ENCODE data around the gene GPRC5A.

DNA sequence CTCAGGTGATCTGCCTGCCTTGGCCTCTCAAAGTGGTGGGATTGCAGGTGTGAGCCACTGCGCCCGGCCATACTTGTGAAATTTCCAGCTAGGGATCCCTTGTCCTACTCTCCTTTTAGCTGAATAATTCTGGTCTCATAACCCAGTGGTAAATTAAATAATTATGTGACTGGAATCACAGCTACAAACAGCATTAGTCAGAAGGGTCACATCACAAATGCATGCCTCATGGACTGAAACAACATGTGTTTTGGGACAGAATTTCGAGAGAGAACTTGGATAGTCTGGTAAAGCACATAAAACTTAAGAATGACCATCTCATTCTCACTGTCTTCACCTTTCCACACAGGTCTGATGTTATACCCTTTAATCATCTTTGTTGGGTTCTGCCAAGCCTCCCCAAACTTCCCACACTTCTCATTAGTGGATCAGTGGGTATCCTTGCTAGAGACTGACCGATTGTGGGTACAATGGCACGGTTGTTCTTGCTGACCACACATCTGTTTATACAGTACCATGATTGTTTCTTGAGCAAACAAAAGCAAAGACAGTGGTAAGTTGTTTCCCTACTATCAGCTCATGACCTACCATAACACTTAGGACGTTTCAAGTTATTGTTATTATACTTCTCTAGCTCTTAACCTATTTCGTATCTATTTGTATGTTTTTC lies 55.5 kb downstream of the GPRC5A start:
- TF ChIP-seq, protein P1, sequence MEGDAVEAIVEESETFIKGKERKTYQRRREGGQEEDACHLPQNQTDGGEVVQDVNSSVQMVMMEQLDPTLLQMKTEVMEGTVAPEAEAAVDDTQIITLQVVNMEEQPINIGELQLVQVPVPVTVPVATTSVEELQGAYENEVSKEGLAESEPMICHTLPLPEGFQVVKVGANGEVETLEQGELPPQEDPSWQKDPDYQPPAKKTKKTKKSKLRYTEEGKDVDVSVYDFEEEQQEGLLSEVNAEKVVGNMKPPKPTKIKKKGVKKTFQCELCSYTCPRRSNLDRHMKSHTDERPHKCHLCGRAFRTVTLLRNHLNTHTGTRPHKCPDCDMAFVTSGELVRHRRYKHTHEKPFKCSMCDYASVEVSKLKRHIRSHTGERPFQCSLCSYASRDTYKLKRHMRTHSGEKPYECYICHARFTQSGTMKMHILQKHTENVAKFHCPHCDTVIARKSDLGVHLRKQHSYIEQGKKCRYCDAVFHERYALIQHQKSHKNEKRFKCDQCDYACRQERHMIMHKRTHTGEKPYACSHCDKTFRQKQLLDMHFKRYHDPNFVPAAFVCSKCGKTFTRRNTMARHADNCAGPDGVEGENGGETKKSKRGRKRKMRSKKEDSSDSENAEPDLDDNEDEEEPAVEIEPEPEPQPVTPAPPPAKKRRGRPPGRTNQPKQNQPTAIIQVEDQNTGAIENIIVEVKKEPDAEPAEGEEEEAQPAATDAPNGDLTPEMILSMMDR (conservative IDR thresholded peaks at IDR 0.05; ENCODE audit: low read depth, low read length) = no peak
- no peak for TF ChIP-seq EZH2 (IDR thresholded peaks at IDR 0.05; ENCODE audit: borderline replicate concordance, low read depth, low read length, poor library complexity, severe bottlenecking)

Measured in A673 (cell line).